Fibroblast of villous mesenchyme (primary cell): ENCODE results near the gene PRKN. TPM values are rescaled to one million over a fixed set of nuclear protein-coding genes. Genes with fewer than 3 reads are reported as not detected.

Experiments
- DNase-seq: peaks from one replicate; pipeline ENCODE4 v3.0.0-alpha.2; 2010; ENCODE audit warnings: low read depth
- H3K4me3 ChIP-seq: 2 replicates; pipeline ENCODE4 v1.5.1; 2011; ENCODE audit warnings: low read depth, mild to moderate bottlenecking, low read length
- total RNA-seq: library from RNA; depleted of rRNA; stranded (reverse); fragments of >200 nt; gene quantifications from 2 replicates; pipeline ENCODE4 v1.2.3, GENCODE V29; 2012
- TF ChIP-seq, protein P1 (sequence below): IDR thresholded peaks from 2 replicates; pipeline ENCODE4 v1.5.1; 2012; ENCODE audit warnings: low read depth, mild to moderate bottlenecking, low read length; ENCODE audit not compliant: insufficient read depth

The PRKN gene
- total RNA-seq, 1 donor = 2.2 TPM

DNA sequence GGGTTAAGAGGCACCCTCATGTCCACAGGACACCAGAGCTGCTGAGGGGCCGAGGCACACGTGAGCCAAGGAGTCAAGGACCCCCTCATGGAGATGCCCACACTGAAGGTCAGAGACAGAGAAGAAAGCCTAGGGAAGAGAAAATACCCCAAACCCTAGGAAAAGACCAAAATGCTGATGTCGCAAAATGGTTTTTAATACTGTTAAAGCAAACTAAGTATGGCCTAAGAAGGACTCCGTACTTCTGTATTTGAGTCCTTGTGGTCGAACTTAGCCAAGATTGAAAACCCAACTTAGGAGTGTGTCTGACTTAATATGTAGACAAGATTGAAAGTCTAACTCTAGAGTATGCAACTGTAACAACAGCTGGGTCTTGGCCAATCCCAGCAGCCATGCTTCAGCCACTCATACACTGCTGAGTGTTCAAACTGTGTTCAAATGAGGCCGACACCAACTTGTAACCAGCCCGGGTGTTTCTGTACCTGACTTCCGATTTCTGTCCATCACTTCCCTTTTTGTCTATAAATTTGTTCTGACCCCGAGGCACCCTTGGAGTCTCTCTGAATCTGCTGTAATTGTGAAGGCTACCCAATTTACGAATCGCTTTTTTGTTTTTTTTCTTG lies 1361.2 kb downstream of the PRKN start:
- no peak overlapping the region for H3K4me3 ChIP-seq
- no peak for DNase-seq
- TF ChIP-seq, protein P1, sequence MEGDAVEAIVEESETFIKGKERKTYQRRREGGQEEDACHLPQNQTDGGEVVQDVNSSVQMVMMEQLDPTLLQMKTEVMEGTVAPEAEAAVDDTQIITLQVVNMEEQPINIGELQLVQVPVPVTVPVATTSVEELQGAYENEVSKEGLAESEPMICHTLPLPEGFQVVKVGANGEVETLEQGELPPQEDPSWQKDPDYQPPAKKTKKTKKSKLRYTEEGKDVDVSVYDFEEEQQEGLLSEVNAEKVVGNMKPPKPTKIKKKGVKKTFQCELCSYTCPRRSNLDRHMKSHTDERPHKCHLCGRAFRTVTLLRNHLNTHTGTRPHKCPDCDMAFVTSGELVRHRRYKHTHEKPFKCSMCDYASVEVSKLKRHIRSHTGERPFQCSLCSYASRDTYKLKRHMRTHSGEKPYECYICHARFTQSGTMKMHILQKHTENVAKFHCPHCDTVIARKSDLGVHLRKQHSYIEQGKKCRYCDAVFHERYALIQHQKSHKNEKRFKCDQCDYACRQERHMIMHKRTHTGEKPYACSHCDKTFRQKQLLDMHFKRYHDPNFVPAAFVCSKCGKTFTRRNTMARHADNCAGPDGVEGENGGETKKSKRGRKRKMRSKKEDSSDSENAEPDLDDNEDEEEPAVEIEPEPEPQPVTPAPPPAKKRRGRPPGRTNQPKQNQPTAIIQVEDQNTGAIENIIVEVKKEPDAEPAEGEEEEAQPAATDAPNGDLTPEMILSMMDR = no peak

DNA sequence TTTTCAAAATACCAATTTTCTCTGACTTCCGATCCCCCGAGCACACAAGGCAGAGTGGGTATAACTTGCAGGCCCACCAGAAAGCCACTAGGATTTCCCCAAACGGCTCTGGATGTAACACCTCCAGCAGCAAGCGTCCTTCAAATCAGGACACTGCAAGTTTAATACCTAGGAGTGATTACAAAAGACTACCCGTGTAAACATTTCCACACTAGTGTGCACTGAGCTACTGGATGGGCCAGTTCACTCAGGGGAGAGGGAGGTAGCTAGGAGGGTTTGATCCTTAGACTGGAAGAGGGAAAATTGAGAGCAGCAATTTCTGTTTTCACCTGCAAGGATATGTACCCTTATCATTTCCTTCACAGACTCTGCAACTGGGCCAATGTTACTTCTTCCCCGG lies 1361.9 kb downstream of the PRKN start:
- H3K4me3 ChIP-seq = no peak overlapping the region
- no peak for DNase-seq
- TF ChIP-seq, protein P1 = no peak

DNA sequence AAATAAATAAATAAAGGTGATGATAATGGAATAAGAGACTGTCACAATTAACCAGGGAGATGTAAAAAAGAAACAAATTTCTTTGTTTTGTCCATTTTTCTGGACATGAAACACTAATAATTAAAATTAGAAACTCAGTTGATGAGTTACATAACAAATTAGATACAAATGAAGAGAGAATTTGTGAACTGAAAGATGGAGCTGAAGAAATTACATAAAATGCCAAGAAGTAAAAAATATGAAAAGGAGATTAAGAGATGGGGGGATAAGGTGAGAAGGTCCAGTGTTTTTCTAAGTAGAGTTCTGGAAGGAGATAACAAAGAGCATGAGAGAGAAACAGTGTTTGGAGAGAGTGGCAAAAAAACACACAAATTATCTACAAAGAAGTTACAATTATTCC lies 1364.3 kb downstream of the PRKN start:
- TF ChIP-seq, protein P1 = no peak
- no peak overlapping the region for H3K4me3 ChIP-seq
- DNase-seq = no peak

DNA sequence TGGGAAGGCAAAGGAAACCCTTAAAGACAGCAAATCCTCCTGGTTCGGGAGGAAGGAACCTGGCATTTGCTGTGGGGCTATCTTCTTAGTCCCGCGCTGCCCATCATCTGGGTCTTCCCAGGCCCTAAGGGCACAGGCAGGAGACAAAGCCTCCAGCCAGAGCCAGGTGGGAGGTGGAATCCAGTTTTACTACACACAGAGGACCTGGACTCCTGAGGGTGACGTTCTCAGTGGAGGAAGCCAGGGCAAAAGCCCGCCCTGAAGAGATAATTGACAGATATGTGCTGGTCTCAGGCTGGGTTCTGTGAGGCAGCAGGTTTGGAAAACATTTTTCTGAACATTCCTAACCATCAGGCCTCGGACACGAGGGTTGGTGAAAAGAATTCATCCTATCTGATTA lies 1365.3 kb downstream of the PRKN start:
- no peak for DNase-seq
- TF ChIP-seq, protein P1 = no peak
- H3K4me3 ChIP-seq = no peak overlapping the region

DNA sequence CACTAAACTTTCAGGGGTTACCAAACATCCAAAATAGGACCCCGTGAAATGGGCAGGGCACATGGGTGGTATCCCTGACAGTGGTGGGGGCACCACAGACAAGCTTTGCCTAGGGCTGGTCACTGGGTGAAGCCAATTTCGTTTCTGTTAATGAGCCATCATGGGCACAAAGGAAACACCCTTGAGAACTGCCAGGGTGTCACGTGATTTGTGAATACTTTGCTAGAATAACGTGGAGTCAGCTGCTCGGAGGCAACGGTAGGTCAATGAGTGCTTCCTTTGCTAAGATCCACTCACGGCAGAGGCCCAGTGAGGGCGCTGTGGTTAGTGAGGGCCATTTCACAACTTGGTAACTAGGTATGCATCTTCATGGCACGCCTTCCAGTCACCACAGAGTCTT lies 1366.0 kb downstream of the PRKN start:
- DNase-seq = no peak
- no peak overlapping the region for H3K4me3 ChIP-seq
- TF ChIP-seq, protein P1 = no peak

DNA sequence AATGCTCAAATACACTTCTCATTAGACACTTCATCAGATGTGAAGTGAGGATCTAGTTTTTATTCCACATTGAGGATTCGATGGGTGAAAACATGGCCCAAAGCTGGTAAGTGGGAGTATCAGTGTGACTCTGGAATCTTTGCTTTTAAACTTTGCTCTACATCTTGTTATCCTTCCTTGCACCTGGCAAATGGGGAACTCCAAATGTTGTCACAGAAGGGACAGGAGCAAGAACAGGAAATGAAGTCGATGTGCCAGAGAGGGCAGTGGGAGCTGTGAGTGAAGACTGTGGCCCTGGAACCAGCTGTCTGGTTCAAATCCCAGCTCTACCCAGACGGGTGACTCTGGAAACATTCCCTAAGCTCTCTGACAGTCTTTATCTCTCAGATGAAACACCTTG lies 1367.0 kb downstream of the PRKN start:
- no peak for DNase-seq
- no peak overlapping the region for H3K4me3 ChIP-seq
- TF ChIP-seq, protein P1 = no peak

DNA sequence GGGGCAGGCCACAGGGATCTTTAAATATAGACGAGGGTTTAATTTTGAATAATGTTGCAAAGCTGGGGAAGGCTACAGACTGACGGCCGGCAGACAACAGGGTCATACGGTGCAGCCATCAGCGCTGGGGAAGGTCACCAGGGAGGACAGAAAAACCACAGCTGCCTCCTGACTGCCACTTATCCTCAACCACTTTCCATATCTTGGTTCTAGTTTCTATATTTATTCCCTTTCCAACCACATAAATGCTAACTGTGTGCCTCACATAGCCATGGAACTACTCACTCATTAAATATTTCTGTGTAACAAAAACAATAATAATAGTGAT lies 1368.0 kb downstream of the PRKN start:
- DNase-seq = no peak
- TF ChIP-seq, protein P1 = no peak
- H3K4me3 ChIP-seq = no peak overlapping the region
